HEK293 (cell line): Measurements from ENCODE around the gene RPP25L.

Experiments
- ZNF266 ChIP-seq: fragments of 450-650 bp; formaldehyde crosslinking; IDR thresholded peaks from 2 replicates; pipeline ENCODE4 v1.5.1; 2016; ENCODE audit warnings: missing biosample characterization, missing genetic modification characterization, low read depth
- ZNF501 ChIP-seq: fragments of 450-650 bp; formaldehyde crosslinking; IDR thresholded peaks from 2 replicates; pipeline ENCODE4 v1.5.1; 2016; ENCODE audit warnings: missing biosample characterization, missing genetic modification characterization
- TF ChIP-seq, protein P1 (sequence below): fragments of 450-650 bp; formaldehyde crosslinking; IDR thresholded peaks from 2 replicates; pipeline ENCODE4 v1.5.1; 2016; ENCODE audit warnings: missing biosample characterization, missing genetic modification characterization

DNA sequence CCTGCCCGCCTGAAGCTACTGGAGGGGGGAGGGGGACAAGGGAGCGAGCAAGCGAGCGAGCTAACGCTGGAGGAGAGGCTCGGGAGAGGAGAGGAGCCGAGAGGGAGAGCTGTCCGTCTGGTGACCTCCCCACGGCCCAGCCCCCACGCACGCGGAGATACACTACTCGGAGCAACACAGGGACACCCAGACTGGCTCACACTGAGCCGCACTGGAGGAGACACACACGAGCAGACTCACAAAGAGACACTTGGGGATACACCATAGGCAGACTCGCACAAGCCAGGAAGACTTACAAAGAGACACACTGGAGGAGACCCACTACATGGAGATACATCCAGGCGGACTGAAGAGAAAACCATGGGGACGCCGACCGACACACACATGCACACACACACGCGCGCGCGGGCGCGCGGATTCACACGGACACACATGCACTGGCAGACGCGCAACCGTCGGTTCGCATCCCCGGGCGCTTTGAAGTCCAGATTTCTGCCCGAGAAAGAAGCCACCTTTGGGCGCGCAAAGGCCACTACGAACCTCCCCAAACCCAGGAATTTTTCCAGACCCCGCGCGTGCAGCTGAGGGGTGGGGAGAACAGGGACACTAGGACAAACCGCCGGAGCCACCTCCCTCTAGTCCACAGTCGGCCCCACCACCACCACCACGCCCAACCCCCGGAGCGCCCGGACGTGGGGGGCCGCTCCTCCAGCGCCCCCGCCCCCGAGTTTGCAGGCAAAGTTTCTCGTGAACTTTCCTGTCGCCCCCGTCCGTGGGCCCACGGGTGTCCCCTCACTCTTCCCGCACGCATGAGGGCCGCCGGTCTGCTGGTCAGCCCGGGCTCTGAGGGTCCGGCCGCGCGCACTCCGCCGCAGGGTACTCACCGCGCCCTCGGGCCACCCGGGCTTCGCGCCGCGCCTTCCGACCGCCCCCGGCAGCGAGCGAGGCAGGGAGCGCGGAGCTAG, 22.9 kb downstream of the RPP25L start:
- TF ChIP-seq, protein P1, sequence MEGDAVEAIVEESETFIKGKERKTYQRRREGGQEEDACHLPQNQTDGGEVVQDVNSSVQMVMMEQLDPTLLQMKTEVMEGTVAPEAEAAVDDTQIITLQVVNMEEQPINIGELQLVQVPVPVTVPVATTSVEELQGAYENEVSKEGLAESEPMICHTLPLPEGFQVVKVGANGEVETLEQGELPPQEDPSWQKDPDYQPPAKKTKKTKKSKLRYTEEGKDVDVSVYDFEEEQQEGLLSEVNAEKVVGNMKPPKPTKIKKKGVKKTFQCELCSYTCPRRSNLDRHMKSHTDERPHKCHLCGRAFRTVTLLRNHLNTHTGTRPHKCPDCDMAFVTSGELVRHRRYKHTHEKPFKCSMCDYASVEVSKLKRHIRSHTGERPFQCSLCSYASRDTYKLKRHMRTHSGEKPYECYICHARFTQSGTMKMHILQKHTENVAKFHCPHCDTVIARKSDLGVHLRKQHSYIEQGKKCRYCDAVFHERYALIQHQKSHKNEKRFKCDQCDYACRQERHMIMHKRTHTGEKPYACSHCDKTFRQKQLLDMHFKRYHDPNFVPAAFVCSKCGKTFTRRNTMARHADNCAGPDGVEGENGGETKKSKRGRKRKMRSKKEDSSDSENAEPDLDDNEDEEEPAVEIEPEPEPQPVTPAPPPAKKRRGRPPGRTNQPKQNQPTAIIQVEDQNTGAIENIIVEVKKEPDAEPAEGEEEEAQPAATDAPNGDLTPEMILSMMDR: no peak
- TF ChIP-seq ZNF501 (tag by site-specific recombination) (no peak), ZNF266 (no peak)
